Body of pancreas (tissue), 4 donors: Measurements from ENCODE around the gene FCGBP.

Experiments used
- CTCF ChIP-seq, 7 experiments: fragments of 450-650 bp in 4 of 7; fragments of 200-600 bp in 3 of 7; sonication (generic) in 3 of 7; IDR thresholded peaks; one replicate each; pipeline ENCODE4 v1.5.1; 2016 to 2019; ENCODE audit warnings: antibody characterized with exemption in 7 of 7
- POLR2A ChIP-seq, 3 donors: fragments of 450-650 bp; IDR thresholded peaks; one replicate each; pipeline ENCODE4 v1.6.1; 2016; ENCODE audit warnings: antibody characterized with exemption in 3 of 3, mild to moderate bottlenecking in 2 of 3

DNA sequence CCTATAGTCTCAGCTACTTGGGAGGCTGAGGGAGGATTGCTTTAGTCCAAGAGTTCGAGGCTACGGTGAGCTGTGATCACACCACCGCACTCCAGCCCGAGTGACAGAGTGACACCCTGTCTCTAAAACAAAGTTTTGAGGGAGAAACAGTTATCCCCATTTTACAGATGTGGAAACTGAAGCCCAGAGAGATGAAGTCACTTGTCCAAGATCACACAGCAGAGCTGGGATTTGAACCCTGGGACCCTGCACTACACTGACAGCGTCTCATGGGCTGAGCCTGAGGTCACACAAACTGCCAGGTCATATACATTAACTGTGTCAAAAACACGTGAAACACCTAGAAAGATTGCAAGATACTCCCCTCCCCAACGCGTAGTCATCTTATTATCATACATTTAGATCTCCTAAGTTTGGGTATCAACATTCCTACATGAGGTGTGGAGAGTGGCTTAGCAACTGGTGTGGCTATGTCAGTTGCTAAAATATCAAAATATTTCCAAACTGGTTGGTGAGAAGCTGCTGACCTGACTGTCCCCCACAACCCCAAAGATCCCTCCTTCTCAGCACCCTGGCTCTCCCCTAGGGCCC lies 8.2 kb downstream of the FCGBP start:
- TF ChIP-seq POLR2A (IDR thresholded peaks at IDR 0.05) (no peak), CTCF (IDR thresholded peaks at IDR 0.05) (no peak)
